Cardiac muscle cell (in vitro differentiated cells and primary cell): ENCODE results near the gene DNM3. TPM values are rescaled to one million over a fixed set of nuclear protein-coding genes. Genes with fewer than 3 reads are reported as not detected.
A peak's percentile ranks its signal among the peaks of the same experiment; 100 is the strongest.

ENCODE experiments used
- DNase-seq, 2 donors: peaks; one replicate each; pipeline versions ENCODE4 v3.0.0 to v3.0.0-alpha.2; 2010 to 2017; ENCODE audit warnings: low read depth in 1 of 2, low spot score in 1 of 2
- H3K27ac ChIP-seq: fragments of 200-600 bp; sonication (generic); 2 replicates; pipeline ENCODE4 v1.5.1; 2016
- H3K27me3 ChIP-seq: fragments of 200-600 bp; sonication (generic); 2 replicates; pipeline ENCODE4 v1.6.0; 2016; ENCODE audit warnings: control low read depth
- H3K36me3 ChIP-seq: fragments of 200-600 bp; sonication (generic); 2 replicates; pipeline ENCODE4 v1.5.1; 2016; ENCODE audit warnings: control low read depth
- H3K4me1 ChIP-seq: fragments of 200-600 bp; sonication (generic); 2 replicates; pipeline ENCODE4 v1.8.1; 2017; ENCODE audit warnings: low read depth, mild to moderate bottlenecking, mixed run types
- H3K4me3 ChIP-seq: fragments of 200-600 bp; sonication (generic); 2 replicates; pipeline ENCODE4 v1.5.1; 2016; ENCODE audit warnings: mild to moderate bottlenecking
- H3K9me3 ChIP-seq: fragments of 200-600 bp; sonication (generic); 2 replicates; pipeline ENCODE4 v1.5.1; 2017; ENCODE audit warnings: low read depth, mild to moderate bottlenecking, control low read depth
- polyA plus RNA-seq: library from polyadenylated mRNA; unstranded; fragments of >200 nt; fragmentation: Nextera tagmentation; extraction: Ambion mirVana; gene quantifications from 2 replicates; pipeline ENCODE4 v1.2.1, GENCODE V29; 2016
- total RNA-seq: library from RNA; depleted of rRNA; stranded (reverse); fragments of >200 nt; gene quantifications from 2 replicates; pipeline ENCODE4 v1.2.3, GENCODE V29; 2016
- TF ChIP-seq, protein P1 (sequence below): IDR thresholded peaks from 2 replicates; pipeline ENCODE4 v1.5.1; 2012; ENCODE audit warnings: low read depth, mild to moderate bottlenecking, low read length

DNM3 gene
- total and polyA plus RNA-seq, 2 experiments from 2014 or later: 0.42 TPM; not detected in 1

GRCh38 chr1:172255223-172255560 lies 413.9 kb downstream of the DNM3 start:
- DNase-seq: no peak
- Histone ChIP-seq H3K4me1 (no peaks in the 10 kb centered on the region), H3K4me3 (no peak overlapping the region), H3K27me3 (no peaks in the 10 kb centered on the region), H3K27ac (no peak overlapping the region), H3K36me3 (no peaks in the 10 kb centered on the region), H3K9me3 (no peaks in the 10 kb centered on the region)
- TF ChIP-seq, protein P1, sequence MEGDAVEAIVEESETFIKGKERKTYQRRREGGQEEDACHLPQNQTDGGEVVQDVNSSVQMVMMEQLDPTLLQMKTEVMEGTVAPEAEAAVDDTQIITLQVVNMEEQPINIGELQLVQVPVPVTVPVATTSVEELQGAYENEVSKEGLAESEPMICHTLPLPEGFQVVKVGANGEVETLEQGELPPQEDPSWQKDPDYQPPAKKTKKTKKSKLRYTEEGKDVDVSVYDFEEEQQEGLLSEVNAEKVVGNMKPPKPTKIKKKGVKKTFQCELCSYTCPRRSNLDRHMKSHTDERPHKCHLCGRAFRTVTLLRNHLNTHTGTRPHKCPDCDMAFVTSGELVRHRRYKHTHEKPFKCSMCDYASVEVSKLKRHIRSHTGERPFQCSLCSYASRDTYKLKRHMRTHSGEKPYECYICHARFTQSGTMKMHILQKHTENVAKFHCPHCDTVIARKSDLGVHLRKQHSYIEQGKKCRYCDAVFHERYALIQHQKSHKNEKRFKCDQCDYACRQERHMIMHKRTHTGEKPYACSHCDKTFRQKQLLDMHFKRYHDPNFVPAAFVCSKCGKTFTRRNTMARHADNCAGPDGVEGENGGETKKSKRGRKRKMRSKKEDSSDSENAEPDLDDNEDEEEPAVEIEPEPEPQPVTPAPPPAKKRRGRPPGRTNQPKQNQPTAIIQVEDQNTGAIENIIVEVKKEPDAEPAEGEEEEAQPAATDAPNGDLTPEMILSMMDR: no peak

DNA sequence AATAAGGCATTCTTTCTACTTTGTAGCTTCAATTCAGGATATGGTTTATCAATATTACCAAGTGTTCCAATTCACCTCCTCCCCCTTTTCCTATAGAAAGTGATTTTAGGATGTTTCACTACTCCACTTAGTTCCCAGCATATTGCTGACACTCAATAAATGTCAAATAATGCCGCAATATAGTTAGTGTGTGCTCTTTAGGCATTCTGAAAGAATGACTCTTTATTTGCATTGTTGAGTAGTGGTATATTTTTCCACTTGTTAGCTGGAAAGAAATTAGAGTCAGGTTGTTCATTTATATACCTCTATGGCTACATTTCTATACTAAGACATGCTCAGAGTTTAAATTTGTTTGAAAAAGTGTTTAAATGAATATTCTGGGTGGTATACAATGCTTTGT lies 424.6 kb downstream of the DNM3 start:
- H3K4me3 ChIP-seq: no peak overlapping the region
- TF ChIP-seq, protein P1: no peak
- peaks cover 14% of the 10 kb centered on the region for H3K4me1 ChIP-seq
- H3K27ac ChIP-seq: no peak overlapping the region
- no peaks in the 10 kb centered on the region for H3K36me3 ChIP-seq
- no peaks in the 10 kb centered on the region for H3K9me3 ChIP-seq
- no peak for DNase-seq
- H3K27me3 ChIP-seq: no peaks in the 10 kb centered on the region

GRCh38 chr1:172266528-172267174 lies 425.4 kb downstream of the DNM3 start:
- H3K4me1 ChIP-seq: peaks cover 14% of the 10 kb centered on the region
- H3K27ac ChIP-seq: no peak overlapping the region
- no peak for DNase-seq
- no peaks in the 10 kb centered on the region for H3K36me3 ChIP-seq
- no peaks in the 10 kb centered on the region for H3K9me3 ChIP-seq
- H3K4me3 ChIP-seq: no peak overlapping the region
- no peaks in the 10 kb centered on the region for H3K27me3 ChIP-seq
- TF ChIP-seq, protein P1: no peak

GRCh38 chr1:172268237-172268636 lies 426.9 kb downstream of the DNM3 start:
- Histone ChIP-seq H3K36me3 (no peaks in the 10 kb centered on the region), H3K27me3 (no peaks in the 10 kb centered on the region), H3K9me3 (no peaks in the 10 kb centered on the region), H3K27ac (no peak overlapping the region), H3K4me1 (peaks cover 14% of the 10 kb centered on the region), H3K4me3 (no peak overlapping the region)
- no peak for DNase-seq
- TF ChIP-seq, protein P1: no peak

DNA sequence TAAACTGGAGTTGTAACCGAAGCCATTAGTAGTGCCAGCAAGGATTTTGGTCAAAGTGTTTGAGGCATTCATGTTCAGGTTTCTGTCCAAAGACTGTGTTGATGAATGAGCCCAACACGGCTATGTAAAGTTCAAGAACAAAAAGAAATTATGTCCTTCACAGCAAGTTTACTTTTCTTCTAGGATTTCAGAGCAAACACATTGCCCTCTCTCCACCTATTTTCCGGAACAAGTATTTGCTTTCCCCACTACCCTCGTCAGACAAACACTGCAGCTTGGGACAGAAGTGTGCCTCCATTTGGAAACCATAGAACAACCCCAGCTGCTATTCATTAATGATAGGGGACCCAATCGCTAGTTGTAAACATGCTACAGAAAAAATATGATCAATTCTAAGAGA lies 427.8 kb downstream of the DNM3 start:
- Histone ChIP-seq H3K4me1 (peaks cover 14% of the 10 kb centered on the region), H3K27ac (peak overlapping the region; percentile 85), H3K9me3 (no peaks in the 10 kb centered on the region), H3K27me3 (no peaks in the 10 kb centered on the region), H3K4me3 (no peak overlapping the region), H3K36me3 (no peaks in the 10 kb centered on the region)
- no peak for DNase-seq
- TF ChIP-seq, protein P1: no peak
